K562 (cell line): ENCODE results near the gene ZNF775. TPM values are rescaled to one million over a fixed set of nuclear protein-coding genes. Genes with fewer than 3 reads are reported as not detected.
A peak's percentile ranks its signal among the peaks of the same experiment; 100 is the strongest.

Experiments used
- ZBTB40 ChIP-seq, 2 experiments: fragments of 450-650 bp in 1 of 2; sonication (generic) in 1 of 2; formaldehyde crosslinking in 1 of 2; IDR thresholded peaks; 2 replicates each; pipeline versions ENCODE4 v1.7.1 to v1.9.0; 2016 to 2022; ENCODE audit warnings: inconsistent platforms in 1 of 2, mild to moderate bottlenecking in 1 of 2, missing genetic modification reagents in 1 of 2
- polyA plus RNA-seq, 8 experiments: library from polyadenylated mRNA; depleted of rRNA in 4 of 8; stranded (reverse) in 5 of 8; unstranded in 3 of 8; fragments of >200 nt; fragmentation: Nextera tagmentation in 2 of 8; fragmentation: Illumina TruSeq in 1 of 8; extraction: Ambion mirVana in 2 of 8; extraction: Trizol in 1 of 8; gene quantifications; 2 replicates each; pipeline versions ENCODE4 v1.2.1 to v1.2.3, GENCODE V29; 2011 to 2014; ENCODE audit warnings: inconsistent platforms in 1 of 8, missing spikeins in 1 of 8
- total RNA-seq, 7 experiments: library from RNA; depleted of rRNA in 6 of 7; stranded (reverse); fragments of >200 nt in 6 of 7; fragmentation: Illumina TruSeq in 2 of 7; extraction: Trizol in 2 of 7; gene quantifications; 2 replicates each; pipeline versions ENCODE4 v1.2.1 to v1.2.3, GENCODE V29; 2011 to 2021; ENCODE audit warnings: low replicate concordance in 1 of 7

ZNF775 gene
- total and polyA plus RNA-seq, 9 of the 15 experiments (the other 6 are each of a cell fraction or from before 2014, with no cell fraction given) = 0.04 to 18.7 (median 4.9) TPM

DNA sequence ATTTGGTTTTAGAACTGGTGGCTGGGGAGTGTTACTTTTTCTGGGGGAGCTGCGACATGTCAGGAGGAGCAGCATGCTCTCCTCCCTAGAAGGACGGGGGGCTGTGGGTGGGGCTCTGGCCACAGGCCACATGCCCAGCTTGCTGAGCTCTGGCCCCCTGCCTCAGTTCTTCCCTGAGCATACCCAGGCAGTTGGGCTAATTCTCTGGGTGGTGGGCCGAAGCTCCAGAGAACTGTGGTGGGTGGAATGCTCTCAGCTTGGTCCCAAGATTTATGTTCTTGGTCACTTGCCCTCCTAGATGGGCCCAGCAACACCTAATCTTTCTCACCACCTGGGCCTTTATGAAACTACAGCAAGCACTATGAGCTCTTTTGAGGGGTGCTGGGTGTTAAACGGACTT lies 5.1 kb upstream of the ZNF775 start (continued):
- TF ChIP-seq ZBTB40 (IDR thresholded peaks at IDR 0.05) (no peak), ZBTB40 (CRISPR knock-in tag; IDR thresholded peaks at IDR 0.05) (0 out of 2 replicates have a peak, but pooled peaks have one; percentile 27)
